OCI-LY7 (cell line): ENCODE data around the gene CUZD1. TPM values are rescaled to one million over a fixed set of nuclear protein-coding genes. Genes with fewer than 3 reads are reported as not detected.

Experiments
- BruUV-seq: library from RNA; stranded (reverse); fragments of 400-500 nt; replicated peaks from 2 replicates; lab custom pipeline; 2021; lab: Mats Ljungman, UMichigan
- CTCF ChIA-PET: fragments of 300-600 bp; sonication (Branson Sonifier 250); formaldehyde crosslinking; loops from one replicate; lab custom pipeline; 2022; ENCODE audit warnings: antibody characterized with exemption; ENCODE audit not compliant: unreplicated experiment; lab: Charles Lee
- POLR2A ChIA-PET: fragments of 300-600 bp; sonication (Branson Sonifier 250); formaldehyde crosslinking; loops from one replicate; lab custom pipeline; 2022; ENCODE audit warnings: antibody characterized with exemption; lab: Charles Lee
- DNase-seq: peaks from one replicate; pipeline ENCODE4 v3.0.0-alpha.2; 2015; ENCODE audit warnings: low spot score
- H2AFZ ChIP-seq: fragments of 200-600 bp; sonication (generic), shearing (Covaris generic); 2 replicates; pipeline ENCODE4 v1.6.1; 2014; ENCODE audit warnings: mild to moderate bottlenecking, antibody characterized with exemption, low read length, moderate library complexity
- H3K27ac ChIP-seq: fragments of 200-600 bp; sonication (generic); 2 replicates; pipeline ENCODE4 v1.5.1; 2014; ENCODE audit warnings: mixed run types, low read depth, mild to moderate bottlenecking, moderate library complexity, low read length, inconsistent platforms; ENCODE audit not compliant: poor library complexity, severe bottlenecking
- H3K36me3 ChIP-seq: fragments of 200-600 bp; sonication (generic); 2 replicates; pipeline ENCODE4 v1.6.1; 2014; ENCODE audit warnings: mild to moderate bottlenecking, antibody characterized with exemption, low read length, moderate library complexity, mixed read lengths; ENCODE audit not compliant: insufficient read depth
- H3K4me1 ChIP-seq: fragments of 200-600 bp; sonication (generic); 2 replicates; pipeline ENCODE4 v1.5.1; 2014; ENCODE audit warnings: mild to moderate bottlenecking, low read length; ENCODE audit not compliant: insufficient read depth, poor library complexity, severe bottlenecking
- H3K4me2 ChIP-seq: fragments of 200-600 bp; sonication (generic); 2 replicates; pipeline ENCODE4 v1.6.1; 2014; ENCODE audit warnings: mild to moderate bottlenecking, low read length
- H3K4me3 ChIP-seq: fragments of 200-600 bp; sonication (generic); 2 replicates; pipeline ENCODE4 v1.5.1; 2014; ENCODE audit warnings: mild to moderate bottlenecking, low read depth, low read length; ENCODE audit not compliant: poor library complexity, severe bottlenecking
- H3K79me2 ChIP-seq: fragments of 200-600 bp; sonication (generic); 2 replicates; pipeline ENCODE4 v1.6.1; 2016; ENCODE audit warnings: low read depth, mild to moderate bottlenecking, low read length, moderate library complexity, mixed read lengths; ENCODE audit not compliant: insufficient read depth
- H3K9me2 ChIP-seq: fragments of 200-600 bp; sonication (generic); 2 replicates; pipeline ENCODE4 v1.6.1; 2016; ENCODE audit warnings: mild to moderate bottlenecking, low read length, mixed read lengths; ENCODE audit not compliant: insufficient read depth
- H3K9me3 ChIP-seq: fragments of 200-600 bp; sonication (generic); 2 replicates; pipeline ENCODE4 v1.6.1; 2014; ENCODE audit warnings: mild to moderate bottlenecking, mixed run types, low read length, mixed read lengths
- H4K20me1 ChIP-seq: fragments of 200-600 bp; sonication (generic); 2 replicates; pipeline ENCODE4 v1.6.1; 2014; ENCODE audit warnings: mild to moderate bottlenecking, antibody characterized with exemption, low read length, moderate library complexity, mixed read lengths; ENCODE audit not compliant: insufficient read depth
- EZH2phosphoT487 ChIP-seq: fragments of 200-600 bp; sonication (generic); IDR thresholded peaks from 2 replicates; pipeline ENCODE4 v1.6.1; 2018; ENCODE audit warnings: low read depth, borderline replicate concordance, mild to moderate bottlenecking, mixed run types, antibody characterized with exemption, low read length, moderate library complexity, mixed read lengths
- intact Hi-C: fragments of 100-400 bp; cut with micrococcal nuclease; formaldehyde crosslinking; loops from one replicate; pipeline ENCODE4 v1.10.0; 2022; ENCODE audit not compliant: unreplicated experiment
- total RNA-seq, 2 experiments: library from RNA; depleted of rRNA in 1 of 2; stranded (reverse); fragments of >200 nt in 1 of 2; shearing (Covaris generic) in 1 of 2; gene quantifications; 2 replicates each; pipeline ENCODE4 v1.2.3, GENCODE V29; 2014 to 2022
- TF ChIP-seq, protein P1 (sequence below): fragments of 200-600 bp; sonication (generic); conservative IDR thresholded peaks from 2 replicates; pipeline ENCODE4 v1.5.1; 2014; ENCODE audit warnings: mild to moderate bottlenecking, antibody characterized with exemption, low read length, moderate library complexity, mixed read lengths

CUZD1 gene
- total RNA-seq, 2 experiments from 2014 or later = 1.0 to 1.1 TPM

DNA sequence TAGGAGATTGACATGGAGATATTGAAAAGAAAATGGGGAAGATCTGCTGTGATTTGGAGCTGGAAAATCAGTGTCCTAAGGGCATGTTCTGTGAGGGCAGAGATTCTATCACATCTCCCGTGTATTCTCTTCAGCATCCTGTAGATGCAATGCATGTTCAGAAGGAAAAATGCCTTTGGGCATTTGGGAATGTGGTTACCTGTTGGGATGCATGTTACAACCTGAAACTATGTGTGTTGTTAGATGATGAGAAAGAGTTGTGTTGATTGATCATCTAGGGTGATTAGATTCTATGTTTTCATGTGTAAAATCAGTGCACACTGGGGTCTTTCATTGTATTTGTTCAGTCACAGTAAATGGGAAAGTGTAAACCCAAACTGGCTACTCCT lies 14.7 kb downstream of the CUZD1 start:
- Histone ChIP-seq H3K4me2 (no peak overlapping the region), H4K20me1 (no peaks in the 10 kb centered on the region), H3K9me2 (peaks cover 3% of the 10 kb centered on the region; the same call in 1 of the 2 replicates), H3K27ac (no peak overlapping the region), H3K4me1 (no peaks in the 10 kb centered on the region), H3K9me3 (no peaks in the 10 kb centered on the region), H3K4me3 (no peak overlapping the region), H3K79me2 (no peaks in the 10 kb centered on the region), H3K36me3 (peaks cover 13% of the 10 kb centered on the region; the same call in 1 of the 2 replicates), H2AFZ (no peak overlapping the region)
- no peak for TF ChIP-seq EZH2phosphoT487
- TF ChIP-seq, protein P1, sequence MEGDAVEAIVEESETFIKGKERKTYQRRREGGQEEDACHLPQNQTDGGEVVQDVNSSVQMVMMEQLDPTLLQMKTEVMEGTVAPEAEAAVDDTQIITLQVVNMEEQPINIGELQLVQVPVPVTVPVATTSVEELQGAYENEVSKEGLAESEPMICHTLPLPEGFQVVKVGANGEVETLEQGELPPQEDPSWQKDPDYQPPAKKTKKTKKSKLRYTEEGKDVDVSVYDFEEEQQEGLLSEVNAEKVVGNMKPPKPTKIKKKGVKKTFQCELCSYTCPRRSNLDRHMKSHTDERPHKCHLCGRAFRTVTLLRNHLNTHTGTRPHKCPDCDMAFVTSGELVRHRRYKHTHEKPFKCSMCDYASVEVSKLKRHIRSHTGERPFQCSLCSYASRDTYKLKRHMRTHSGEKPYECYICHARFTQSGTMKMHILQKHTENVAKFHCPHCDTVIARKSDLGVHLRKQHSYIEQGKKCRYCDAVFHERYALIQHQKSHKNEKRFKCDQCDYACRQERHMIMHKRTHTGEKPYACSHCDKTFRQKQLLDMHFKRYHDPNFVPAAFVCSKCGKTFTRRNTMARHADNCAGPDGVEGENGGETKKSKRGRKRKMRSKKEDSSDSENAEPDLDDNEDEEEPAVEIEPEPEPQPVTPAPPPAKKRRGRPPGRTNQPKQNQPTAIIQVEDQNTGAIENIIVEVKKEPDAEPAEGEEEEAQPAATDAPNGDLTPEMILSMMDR = no peak
- ChIA-PET POLR2A (no interaction called here), CTCF (no interaction called here)
- no peak for DNase-seq
- intact Hi-C loops = no loop called here
- BruUV-seq = no TSS peak

- Histone ChIP-seq H3K27ac (no peak overlapping the region), H3K9me2 (peaks cover 3% of the 10 kb centered on the region; the same call in 1 of the 2 replicates), H4K20me1 (no peaks in the 10 kb centered on the region), H3K9me3 (no peaks in the 10 kb centered on the region), H3K4me3 (no peak overlapping the region), H3K4me1 (no peaks in the 10 kb centered on the region), H3K79me2 (no peaks in the 10 kb centered on the region), H3K36me3 (peaks cover 13% of the 10 kb centered on the region; the same call in 1 of the 2 replicates), H2AFZ (no peak overlapping the region), H3K4me2 (no peak overlapping the region)
- no peak for DNase-seq
- intact Hi-C loops = no loop called here
- TF ChIP-seq, protein P1 = no peak
- no peak for TF ChIP-seq EZH2phosphoT487
- no TSS peak for BruUV-seq
- ChIA-PET POLR2A (no interaction called here), CTCF (no interaction called here)
Observed at GRCh38 chr10:122830273-122830964, 15.2 kb downstream of the CUZD1 start.

DNA sequence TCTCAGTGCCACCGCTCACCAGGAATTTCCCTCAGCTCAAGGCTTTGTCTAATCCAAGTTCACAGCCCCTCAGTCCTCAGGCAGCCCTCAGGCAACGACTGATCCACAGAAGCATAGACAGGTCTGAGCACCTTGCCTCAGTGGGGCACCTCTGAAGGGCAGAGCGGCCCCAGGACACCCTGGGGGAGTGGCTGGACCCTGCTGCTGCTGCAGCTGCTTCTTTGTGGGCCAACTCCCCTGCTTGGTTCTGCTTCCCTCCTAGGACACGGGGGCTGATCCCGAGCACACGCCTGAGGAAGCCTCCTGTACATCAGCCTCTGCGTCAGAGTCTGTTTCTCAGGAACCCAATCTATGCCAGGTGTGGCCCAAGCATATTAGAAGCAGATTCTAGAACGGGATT lies 16.2 kb downstream of the CUZD1 start:
- peaks cover 9% of the 10 kb centered on the region; the same call in 1 of the 2 replicates for H3K36me3 ChIP-seq
- TF ChIP-seq EZH2phosphoT487 = no peak
- TF ChIP-seq, protein P1 = no peak
- no peak overlapping the region for H3K4me2 ChIP-seq
- no peak overlapping the region for H2AFZ ChIP-seq
- H3K9me2 ChIP-seq = peaks cover 3% of the 10 kb centered on the region; the same call in 1 of the 2 replicates
- no peak for DNase-seq
- H4K20me1 ChIP-seq = no peaks in the 10 kb centered on the region
- CTCF ChIA-PET = no interaction called here
- POLR2A ChIA-PET = no interaction called here
- H3K4me1 ChIP-seq = no peaks in the 10 kb centered on the region
- no peaks in the 10 kb centered on the region for H3K79me2 ChIP-seq
- no TSS peak for BruUV-seq
- intact Hi-C loops = no loop called here
- H3K27ac ChIP-seq = no peak overlapping the region
- H3K9me3 ChIP-seq = no peaks in the 10 kb centered on the region
- no peak overlapping the region for H3K4me3 ChIP-seq
